Loucy (cell line): Measurements from ENCODE around the gene KL.

Experiments used
- CTCF ChIP-seq: fragments of 200-600 bp; sonication (generic); conservative IDR thresholded peaks from 2 replicates; pipeline ENCODE4 v1.5.1; 2014; ENCODE audit warnings: mild to moderate bottlenecking, antibody characterized with exemption, low read length
- EZH2phosphoT487 ChIP-seq: fragments of 200-600 bp; IDR thresholded peaks from 2 replicates; pipeline ENCODE4 v1.6.1; 2018; ENCODE audit warnings: antibody characterized with exemption, mild to moderate bottlenecking, moderate library complexity, borderline replicate concordance

- TF ChIP-seq CTCF (no peak), EZH2phosphoT487 (no peak)
Measured at GRCh38 chr13:32987462-32987861, 28.8 kb upstream of the KL start.
